Common myeloid progenitor, CD34-positive (primary cell): ENCODE measurements around the gene ALK.

Experiments used
- CTCF ChIA-PET: fragments of 350-600 bp; sonication (Branson Sonifier 250); formaldehyde crosslinking; loops from one replicate; lab custom pipeline; 2021; ENCODE audit warnings: antibody characterized with exemption; lab: Charles Lee
- POLR2A ChIA-PET: fragments of 350-600 bp; sonication (Branson Sonifier 250); formaldehyde crosslinking; loops from one replicate; lab custom pipeline; 2021; ENCODE audit warnings: antibody characterized with exemption; lab: Charles Lee
- DNase-seq, 3 donors: peaks; one replicate each; pipeline versions ENCODE4 v3.0.0 to v3.0.0-alpha.2; 2013
- H3K27ac ChIP-seq, 2 experiments: 1 replicate in 1 of 2; 2 replicates in 1 of 2; pipeline ENCODE4 v1.7.0; 2013; ENCODE audit warnings: inconsistent platforms in 2 of 2, low read length in 2 of 2, mild to moderate bottlenecking in 2 of 2, low read depth in 1 of 2, moderate library complexity in 1 of 2; ENCODE audit not compliant: severe bottlenecking in 2 of 2, insufficient read depth in 1 of 2, poor library complexity in 1 of 2
- H3K27me3 ChIP-seq, 5 experiments: replicated peaks in 2 of 5; 1 replicate in 3 of 5; 2 replicates in 2 of 5; pipeline versions ENCODE4 v1.6.1 to v1.7.0; 2013; ENCODE audit warnings: low read length in 4 of 5, mild to moderate bottlenecking in 2 of 5, moderate library complexity in 2 of 5, inconsistent platforms in 1 of 5; ENCODE audit not compliant: insufficient read depth in 5 of 5, control insufficient read depth in 4 of 5
- H3K36me3 ChIP-seq, 4 experiments: 1 replicate in 2 of 4; 2 replicates in 2 of 4; pipeline versions ENCODE4 v1.6.1 to v1.7.0; 2013; ENCODE audit warnings: low read length in 3 of 4, control low read depth in 1 of 4, mild to moderate bottlenecking in 1 of 4; ENCODE audit not compliant: control insufficient read depth in 4 of 4, insufficient read depth in 4 of 4
- H3K4me1 ChIP-seq, 4 experiments: 1 replicate in 3 of 4; 2 replicates in 1 of 4; pipeline versions ENCODE4 v1.6.1 to v1.7.1; 2013; ENCODE audit warnings: low read length in 3 of 4, mild to moderate bottlenecking in 3 of 4, control low read depth in 1 of 4, inconsistent platforms in 1 of 4, moderate library complexity in 1 of 4; ENCODE audit not compliant: control insufficient read depth in 4 of 4, insufficient read depth in 4 of 4; ENCODE audit errors: control extremely low read depth in 1 of 4
- H3K4me3 ChIP-seq, 7 experiments: 1 replicate in 4 of 7; 2 replicates in 3 of 7; pipeline versions ENCODE4 v1.5.1 to v1.7.0; 2013; ENCODE audit warnings: mild to moderate bottlenecking in 7 of 7, low read length in 6 of 7, moderate library complexity in 6 of 7, inconsistent platforms in 2 of 7, low read depth in 2 of 7, control low read depth in 1 of 7; ENCODE audit not compliant: insufficient read depth in 4 of 7, control insufficient read depth in 1 of 7; ENCODE audit errors: extremely low read depth in 1 of 7
- H3K9me3 ChIP-seq, 5 experiments: 1 replicate in 4 of 5; 2 replicates in 1 of 5; pipeline versions ENCODE4 v1.6.1 to v1.7.1; 2013; ENCODE audit warnings: low read length in 4 of 5, mild to moderate bottlenecking in 2 of 5, inconsistent platforms in 1 of 5, low read depth in 1 of 5, moderate library complexity in 1 of 5; ENCODE audit not compliant: control insufficient read depth in 4 of 5, insufficient read depth in 2 of 5; ENCODE audit errors: control extremely low read depth in 1 of 5
- WGBS: methylation state at CpG from one replicate; pipeline ENCODE4 v1.1.5; 2013; ENCODE audit not compliant: insufficient coverage; 5-methylcytosine and 5-hydroxymethylcytosine counted together

The ALK gene

GRCh38 chr2:29443627-29444026, 477.8 kb downstream of the ALK start:
- ChIA-PET CTCF (no interaction called here), POLR2A (no interaction called here)
- Histone ChIP-seq H3K9me3 (no peaks in the 10 kb centered on the region), H3K27me3 (no peaks in the 10 kb centered on the region), H3K27ac (no peak overlapping the region), H3K4me1 (peaks cover 8 to 39% (median 26%) of the 10 kb centered on the region in 4 experiments), H3K4me3 (no peak overlapping the region), H3K36me3 (no peaks in the 10 kb centered on the region)
- WGBS, result 0% methylated on average over 2 of the region's 4 CpGs
- peak in 2 of 3 donors; percentile 76 to 77 for DNase-seq

GRCh38 chr2:29443151-29443550, 478.2 kb downstream of the ALK start:
- ChIA-PET POLR2A (no interaction called here), CTCF (no interaction called here)
- Histone ChIP-seq H3K27me3 (no peaks in the 10 kb centered on the region), H3K9me3 (no peaks in the 10 kb centered on the region), H3K27ac (no peak overlapping the region), H3K4me1 (peaks cover 7 to 34% (median 21%) of the 10 kb centered on the region in 4 experiments), H3K36me3 (no peaks in the 10 kb centered on the region), H3K4me3 (no peak overlapping the region)
- DNase-seq, result no peak
- 100% methylated on average over 1 of the region's 4 CpGs for WGBS

- H3K9me3 ChIP-seq, result no peaks in the 10 kb centered on the region
- ChIA-PET POLR2A (no interaction called here), CTCF (no interaction called here)
- no peak overlapping the region for H3K27ac ChIP-seq
- no peaks in the 10 kb centered on the region for H3K27me3 ChIP-seq
- DNase-seq, result no peak
- H3K4me3 ChIP-seq, result no peak overlapping the region
- H3K4me1 ChIP-seq, result peaks cover 0 to 14% (median 10%) of the 10 kb centered on the region in 4 experiments
- no peaks in the 10 kb centered on the region for H3K36me3 ChIP-seq
- 100% methylated on average over 5 of the region's 6 CpGs for WGBS
Observed at GRCh38 chr2:29440921-29441623, 480.3 kb downstream of the ALK start.

- CTCF ChIA-PET, result no interaction called here
- POLR2A ChIA-PET, result no interaction called here
- Histone ChIP-seq H3K4me1 (peaks cover 0 to 2% (median 0%) of the 10 kb centered on the region in 4 experiments), H3K4me3 (no peak overlapping the region), H3K27ac (no peak overlapping the region), H3K27me3 (no peaks in the 10 kb centered on the region), H3K36me3 (no peaks in the 10 kb centered on the region), H3K9me3 (no peaks in the 10 kb centered on the region)
- WGBS, result 100% methylated on average over 1 of the region's 3 CpGs
- no peak for DNase-seq
Observed at GRCh38 chr2:29433920-29434319, 487.5 kb downstream of the ALK start.

GRCh38 chr2:29433128-29433527, 488.3 kb downstream of the ALK start:
- no peak for DNase-seq
- Histone ChIP-seq H3K36me3 (no peaks in the 10 kb centered on the region), H3K4me3 (no peak overlapping the region), H3K4me1 (peaks cover 0 to 2% (median 0%) of the 10 kb centered on the region in 4 experiments), H3K27ac (no peak overlapping the region), H3K9me3 (no peaks in the 10 kb centered on the region), H3K27me3 (no peaks in the 10 kb centered on the region)
- ChIA-PET POLR2A (no interaction called here), CTCF (no interaction called here)
- 100% methylated on average over 2 of the region's 2 CpGs for WGBS

- WGBS, result 100% methylated on average over 1 of the region's 1 CpG
Observed at GRCh38 chr2:29431485-29431884, 489.9 kb downstream of the ALK start.

GRCh38 chr2:29430382-29431112, 490.8 kb downstream of the ALK start:
- peak in 2 of 3 donors; percentile 69 to 73 for DNase-seq
- ChIA-PET CTCF (interaction anchor here (1.6 kb wide), 1 partner anchor 121 kb away, joined by 3 read pairs; no protein-coding TSS in a partner anchor), POLR2A (no interaction called here)
- no peak overlapping the region for H3K4me3 ChIP-seq
- H3K27ac ChIP-seq, result no peak overlapping the region
- H3K36me3 ChIP-seq, result no peaks in the 10 kb centered on the region
- WGBS, result 86% methylated on average over 3 of the region's 4 CpGs
- H3K27me3 ChIP-seq, result no peaks in the 10 kb centered on the region
- H3K9me3 ChIP-seq, result peaks cover 0 to 6% (median under 1%) of the 10 kb centered on the region in 5 experiments
- H3K4me1 ChIP-seq, result peaks cover 0 to 2% (median 0%) of the 10 kb centered on the region in 4 experiments

More at GRCh38 chr2:29431485-29431884, 489.9 kb downstream of the ALK start:
- peaks cover 0 to 2% (median 0%) of the 10 kb centered on the region in 4 experiments for H3K4me1 ChIP-seq
- no peaks in the 10 kb centered on the region for H3K36me3 ChIP-seq
- ChIA-PET POLR2A (no interaction called here), CTCF (interaction anchor here (1.6 kb wide), 1 partner anchor 122 kb away, joined by 3 read pairs; no protein-coding TSS in a partner anchor)
- DNase-seq, result no peak
- no peak overlapping the region for H3K27ac ChIP-seq
- H3K9me3 ChIP-seq, result no peaks in the 10 kb centered on the region
- H3K27me3 ChIP-seq, result no peaks in the 10 kb centered on the region
- no peak overlapping the region for H3K4me3 ChIP-seq
